GM21737 (cell line): ENCODE measurements around the gene ERCC2.

Experiments used
- ATAC-seq: cut with Tn5 transposase; IDR thresholded peaks from one replicate; pipeline ENCODE4 v1.9.1; 2021; ENCODE audit warnings: mild to moderate bottlenecking, moderate library complexity; ENCODE audit not compliant: unreplicated experiment

The ERCC2 gene

DNA sequence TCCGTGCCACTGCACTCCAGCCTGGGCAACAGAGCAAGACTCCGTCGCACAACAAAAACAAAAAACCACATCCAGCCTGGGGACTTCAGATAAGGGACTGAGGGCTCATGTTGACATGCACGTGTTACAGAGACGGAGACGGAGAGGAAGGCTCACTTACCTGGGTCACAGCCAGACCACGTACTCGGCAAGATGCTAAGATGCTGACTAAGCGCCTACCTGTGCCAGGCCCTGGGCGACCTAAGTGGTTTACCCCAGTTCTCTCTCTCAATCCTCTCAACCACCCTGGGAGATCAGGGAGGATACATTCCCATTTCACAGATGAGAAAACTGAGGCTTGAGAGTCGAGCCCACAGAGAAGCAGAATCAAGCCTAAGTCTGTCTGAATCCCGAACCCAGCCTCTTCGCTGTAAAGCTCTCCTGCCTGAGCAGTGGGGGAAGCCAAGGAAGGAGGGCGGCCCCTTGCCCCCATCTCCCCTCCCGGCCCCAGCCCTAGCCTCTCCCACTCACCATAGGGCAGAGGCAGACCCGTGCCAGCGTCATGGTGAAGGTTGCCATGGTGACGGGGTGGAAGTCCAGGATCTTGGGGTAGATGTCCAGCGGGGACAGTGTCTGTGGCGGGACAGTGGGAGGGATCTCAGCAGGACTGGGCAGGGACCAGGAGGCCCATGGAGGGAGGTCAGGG is 13.5 kb downstream of the ERCC2 start:
- no peak for ATAC-seq

DNA sequence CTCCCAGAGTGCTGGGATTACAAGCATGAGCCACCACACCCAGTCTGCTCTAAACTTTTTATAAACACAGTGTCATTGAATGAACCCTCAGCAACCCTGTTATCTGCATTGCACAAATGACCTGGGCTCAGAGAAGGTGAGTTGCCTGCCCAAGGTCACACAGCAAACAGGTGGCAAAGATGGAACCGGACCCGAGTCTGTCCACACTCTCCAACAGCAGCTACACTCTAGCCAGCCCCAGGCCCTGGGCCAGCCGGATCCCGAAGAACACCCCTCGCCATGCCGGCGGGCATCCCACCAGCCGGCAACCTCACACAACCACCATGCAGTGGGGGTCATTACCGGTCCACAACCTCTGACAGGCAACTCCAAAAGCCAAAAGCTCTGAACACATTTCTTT is 14.5 kb downstream of the ERCC2 start:
- no peak for ATAC-seq

DNA sequence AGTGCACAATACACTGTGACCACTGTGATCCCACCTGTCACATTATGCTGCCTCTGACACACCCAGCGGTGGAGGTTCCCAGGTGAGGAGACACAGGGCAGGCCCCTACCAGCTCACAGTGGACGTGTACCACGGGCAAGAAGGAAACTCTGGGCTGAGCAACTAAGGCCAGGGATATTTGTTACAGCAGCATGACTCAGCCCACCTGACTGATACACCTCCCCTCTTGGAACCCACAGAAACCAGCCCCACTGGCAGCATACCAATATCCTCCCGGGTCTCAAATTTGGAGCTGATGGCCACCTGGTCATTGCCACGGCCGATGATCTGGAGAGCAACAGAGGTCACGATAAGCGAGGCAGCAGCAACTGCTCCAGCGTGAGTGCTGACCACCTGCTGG is 15.0 kb downstream of the ERCC2 start:
- ATAC-seq: no peak

DNA sequence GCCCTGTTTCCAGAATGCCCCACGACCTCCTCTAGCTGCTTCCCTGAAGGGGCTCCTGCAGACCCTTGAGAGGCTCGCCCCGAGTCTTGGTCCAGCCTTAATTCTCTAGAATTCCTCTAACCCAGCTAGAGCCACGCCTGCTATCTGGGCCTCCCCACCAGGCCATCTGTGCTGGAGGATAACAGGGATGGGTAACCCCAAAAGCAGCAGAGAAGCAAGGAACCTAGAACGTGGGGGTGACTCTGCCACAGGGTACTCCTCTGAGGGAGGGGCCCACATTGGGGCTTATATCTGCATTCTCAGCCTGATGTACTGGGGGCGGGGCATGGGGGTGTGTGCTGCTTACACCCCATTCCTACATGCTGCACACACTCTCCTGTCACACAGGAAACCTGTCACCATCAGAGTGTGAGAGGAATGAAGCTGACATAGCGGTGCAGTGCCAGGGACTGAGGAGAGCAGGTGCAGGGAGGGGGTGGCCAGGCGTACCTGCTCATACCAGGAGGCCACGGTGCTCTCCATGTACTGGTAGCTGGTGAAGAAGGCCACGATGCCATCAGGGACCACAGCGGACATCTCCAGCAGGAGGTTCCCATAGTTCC is 16.0 kb downstream of the ERCC2 start:
- ATAC-seq: no peak

DNA sequence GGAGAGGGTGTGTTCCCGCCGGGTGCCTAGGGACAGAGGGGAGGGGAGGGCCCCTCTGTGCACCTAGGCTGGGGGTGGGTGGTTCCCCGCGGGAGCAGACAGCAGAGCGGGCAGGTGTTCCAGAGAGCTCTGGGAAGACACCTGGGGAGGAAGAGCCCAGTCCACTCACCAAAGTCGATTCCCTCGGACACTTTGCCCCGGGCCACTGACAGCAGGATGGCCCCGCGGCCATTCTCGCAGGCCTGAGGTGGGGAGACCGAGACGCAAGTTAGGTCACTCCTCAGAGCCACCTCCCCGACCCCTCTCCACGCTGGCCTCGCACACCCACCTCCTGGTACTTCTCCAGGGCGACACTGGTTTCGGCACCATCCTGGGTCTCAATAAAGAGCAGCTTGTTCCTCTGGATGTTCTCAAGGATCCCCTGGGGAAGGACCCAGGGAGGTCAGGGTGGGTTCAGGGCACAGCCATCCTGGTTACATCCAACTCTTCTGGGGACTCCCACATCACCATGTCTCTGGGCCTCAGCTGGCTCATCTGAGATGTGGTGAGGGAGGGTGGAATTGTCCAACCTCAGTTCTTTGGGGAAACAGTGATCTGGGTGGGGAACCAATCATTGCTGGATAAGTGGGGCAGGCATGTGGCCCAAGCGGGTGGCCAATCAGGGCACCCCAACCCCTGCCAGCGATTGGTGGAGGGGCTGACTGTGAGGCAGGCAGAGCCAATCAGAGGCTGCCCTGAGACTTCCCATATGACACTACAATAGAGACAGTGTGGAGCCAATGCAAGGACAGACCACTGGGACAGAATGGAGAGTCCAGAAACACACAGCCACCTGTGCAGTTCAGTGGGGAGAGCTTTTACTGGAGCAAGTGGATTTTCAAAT is 17.2 kb downstream of the ERCC2 start:
- no peak for ATAC-seq

DNA sequence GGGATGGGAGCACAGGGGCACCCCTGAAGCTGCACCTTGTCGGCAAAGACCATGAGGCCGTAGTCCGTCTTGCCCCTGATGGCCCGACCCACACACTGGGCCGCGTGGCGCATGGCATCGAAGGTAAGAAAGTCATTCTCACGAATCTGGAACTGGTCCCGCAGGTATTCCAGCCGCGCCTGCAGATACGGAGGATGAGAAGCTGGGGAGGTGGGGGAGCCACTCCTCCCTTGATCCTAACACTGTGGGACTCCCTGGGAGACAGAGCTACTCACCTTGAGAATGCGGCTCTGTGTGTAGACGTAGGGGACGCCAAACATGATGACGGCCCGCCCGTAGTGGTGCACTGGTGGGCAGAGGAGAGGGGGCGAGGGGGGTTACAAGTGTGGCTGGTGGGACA is 17.9 kb downstream of the ERCC2 start:
- ATAC-seq: no peak

DNA sequence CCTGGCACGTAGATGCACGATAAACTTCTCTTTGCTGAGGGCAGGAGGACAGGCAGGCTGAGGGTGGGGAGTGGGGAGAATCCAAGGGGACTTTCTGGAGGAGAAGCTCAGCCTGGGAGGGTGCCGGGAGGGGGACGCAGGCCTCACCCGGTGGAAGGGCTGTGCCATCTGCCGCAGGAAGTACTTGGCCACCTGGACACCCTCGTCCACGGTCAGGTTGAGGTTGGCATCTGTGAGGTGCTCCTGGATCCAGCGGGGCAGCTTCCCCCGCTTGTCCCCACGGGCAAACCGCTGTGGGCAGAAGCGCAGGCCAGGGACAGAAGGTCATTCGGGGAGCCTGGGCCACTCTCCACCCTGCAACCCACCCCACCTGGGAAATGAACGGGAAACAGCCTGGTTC is 18.3 kb downstream of the ERCC2 start:
- no peak for ATAC-seq

DNA sequence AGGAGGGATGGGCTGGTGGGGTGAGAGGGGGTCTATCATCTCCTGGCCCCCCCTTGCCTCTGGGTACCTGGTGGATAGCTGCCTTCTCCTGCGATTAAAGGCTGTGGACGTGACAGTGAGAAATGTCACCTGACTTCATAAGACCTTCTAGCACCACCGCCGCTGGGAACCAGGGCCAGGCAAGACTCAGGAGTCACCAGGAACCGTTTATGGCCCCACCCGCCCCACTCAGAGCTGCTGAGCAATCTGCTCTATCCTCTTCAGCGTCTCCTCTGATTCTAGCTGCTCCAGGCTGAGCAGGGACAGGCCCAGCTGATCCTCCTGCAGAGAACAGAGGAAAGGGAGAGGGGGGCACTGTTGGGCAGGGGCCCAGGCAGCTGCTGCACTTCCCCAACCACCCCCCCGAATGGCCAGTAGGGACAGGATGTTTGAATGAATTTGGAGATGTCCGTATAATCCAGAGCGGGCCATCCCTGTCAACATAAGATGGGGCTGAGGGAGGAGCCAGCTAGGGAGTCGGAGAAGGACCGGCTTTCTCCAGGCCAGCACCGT is 18.9 kb downstream of the ERCC2 start:
- no peak for ATAC-seq

DNA sequence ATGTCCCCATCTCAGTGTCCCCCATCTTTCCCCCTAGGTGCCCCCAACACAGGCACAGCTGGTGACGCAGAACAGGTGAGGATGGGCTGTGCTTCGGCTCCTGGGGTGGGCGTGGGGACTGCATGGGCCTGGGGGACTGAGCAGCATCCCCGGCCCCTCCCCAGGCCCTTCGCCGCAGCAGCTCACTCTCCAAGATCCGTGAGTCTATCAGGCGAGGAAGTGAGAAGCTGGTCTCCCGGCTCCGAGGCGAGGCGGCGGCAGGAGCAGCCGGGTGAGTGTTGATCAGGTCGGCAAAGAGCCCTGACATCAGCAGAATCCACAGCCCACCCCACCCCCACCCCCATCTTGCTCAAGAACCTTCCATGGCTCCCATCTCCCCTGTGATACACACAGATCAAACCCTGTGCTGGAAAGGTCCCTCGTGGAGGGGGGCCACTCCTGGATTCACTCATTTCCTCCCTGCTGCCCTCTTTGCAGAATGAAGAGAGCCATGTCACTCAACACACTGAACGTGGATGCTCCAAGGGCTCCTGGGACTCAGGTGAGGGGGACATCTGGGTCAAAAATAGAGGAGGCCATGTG is 19.8 kb downstream of the ERCC2 start:
- no peak for ATAC-seq

DNA sequence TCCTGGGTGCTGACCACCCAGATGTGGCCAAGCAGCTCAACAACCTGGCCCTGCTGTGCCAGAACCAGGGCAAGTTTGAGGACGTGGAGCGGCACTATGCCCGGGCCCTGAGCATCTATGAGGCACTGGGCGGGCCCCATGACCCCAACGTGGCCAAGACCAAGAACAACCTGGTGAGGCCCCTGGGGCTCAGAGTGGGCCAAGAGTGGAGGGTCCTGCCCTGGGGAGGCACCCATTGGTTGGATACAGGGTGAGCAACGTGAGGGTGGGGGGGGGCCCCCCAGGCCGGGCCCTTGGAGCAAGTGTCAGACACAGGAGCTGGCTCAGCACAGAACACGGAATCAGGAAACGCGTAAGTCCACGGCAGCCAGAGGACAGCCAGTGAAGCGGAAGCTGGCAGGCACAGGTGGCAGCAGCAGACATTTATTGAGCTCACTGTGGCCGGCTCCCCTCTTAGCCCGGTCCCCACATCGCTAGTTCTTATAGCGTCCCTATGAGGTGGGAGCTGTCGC is 20.9 kb downstream of the ERCC2 start:
- no peak for ATAC-seq

DNA sequence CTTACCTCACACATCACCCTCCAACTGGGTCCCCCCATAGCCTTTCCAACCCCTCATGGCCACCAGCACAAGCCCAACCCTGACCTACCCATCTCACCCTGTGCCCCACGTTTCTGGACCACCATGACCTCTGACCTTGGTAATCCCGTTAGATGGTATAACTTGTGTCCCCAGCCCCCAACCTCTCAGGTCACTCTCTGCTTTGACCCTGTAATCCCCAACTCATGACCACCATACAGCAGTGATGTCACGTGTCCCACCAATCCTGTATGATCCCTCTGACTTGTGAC is 21.3 kb downstream of the ERCC2 start:
- ATAC-seq: no peak

DNA sequence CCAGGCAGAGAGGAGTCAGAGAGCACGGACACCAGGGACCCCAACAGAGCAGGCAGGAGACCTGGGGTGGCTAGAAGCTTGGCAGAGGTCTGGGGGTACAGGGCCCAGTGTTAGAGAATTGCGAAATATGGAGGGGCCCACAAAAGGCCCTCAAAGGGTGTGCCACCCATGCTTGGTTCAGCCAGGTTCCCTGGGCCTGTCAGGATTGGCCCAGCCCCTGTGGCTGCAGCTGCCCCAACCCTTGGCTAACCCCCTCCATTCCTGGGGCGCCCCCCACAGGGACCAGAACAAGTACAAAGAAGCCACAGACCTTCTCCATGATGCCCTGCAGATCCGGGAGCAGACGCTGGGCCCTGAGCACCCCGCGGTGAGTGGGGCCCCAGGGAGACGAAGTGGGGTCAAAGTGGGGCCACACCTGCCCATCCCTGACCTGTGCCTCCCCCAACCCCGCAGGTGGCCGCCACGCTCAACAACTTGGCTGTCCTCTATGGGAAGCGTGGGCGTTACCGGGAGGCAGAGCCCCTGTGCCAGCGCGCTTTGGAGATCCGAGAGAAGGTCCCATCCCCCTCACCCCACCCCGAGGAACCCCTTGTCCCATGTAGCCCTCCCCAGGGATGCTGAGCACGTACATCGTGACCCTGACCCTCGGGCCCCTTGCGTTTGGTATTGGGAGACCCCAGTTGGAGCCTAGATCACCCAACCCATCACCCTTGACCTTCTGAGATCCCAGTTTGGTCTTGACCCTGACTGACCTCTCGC is 21.8 kb downstream of the ERCC2 start:
- ATAC-seq: no peak

DNA sequence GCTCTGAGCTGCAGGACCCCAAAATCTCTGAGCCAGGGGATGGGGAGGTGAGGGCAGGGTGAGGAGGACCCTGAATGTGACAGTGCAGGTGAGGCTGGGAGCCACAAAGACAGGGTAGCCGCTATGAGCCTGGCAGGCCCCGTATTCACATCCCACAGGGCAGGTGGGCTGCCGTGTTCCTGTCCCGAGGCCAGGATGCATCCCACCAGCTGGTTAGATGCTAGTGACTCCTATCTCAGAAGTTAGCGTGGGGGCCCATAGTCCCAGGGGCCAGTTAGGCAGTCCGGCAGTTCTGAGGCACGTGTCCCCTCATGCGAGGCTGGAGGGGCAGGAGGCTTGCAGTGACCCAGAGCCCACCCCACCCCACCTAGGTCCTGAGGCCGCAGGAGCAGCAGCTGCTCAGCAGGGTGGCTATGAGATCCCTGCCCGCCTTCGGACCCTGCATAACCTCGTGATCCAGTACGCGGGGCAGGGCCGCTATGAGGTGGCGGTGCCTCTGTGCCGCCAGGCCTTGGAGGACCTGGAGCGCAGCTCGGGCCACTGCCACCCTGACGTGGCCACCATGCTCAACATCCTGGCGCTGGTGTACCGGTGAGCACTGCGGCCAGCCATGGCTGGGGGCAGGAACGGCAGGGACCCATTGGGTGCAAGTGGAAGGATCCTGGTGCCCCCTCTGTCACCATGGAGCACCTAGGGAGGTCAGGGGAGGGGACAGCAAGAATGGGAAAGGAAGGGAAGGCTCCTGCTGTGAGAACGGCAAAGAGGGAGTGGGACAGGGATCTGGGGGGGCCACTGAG is 22.6 kb downstream of the ERCC2 start:
- ATAC-seq: no peak

DNA sequence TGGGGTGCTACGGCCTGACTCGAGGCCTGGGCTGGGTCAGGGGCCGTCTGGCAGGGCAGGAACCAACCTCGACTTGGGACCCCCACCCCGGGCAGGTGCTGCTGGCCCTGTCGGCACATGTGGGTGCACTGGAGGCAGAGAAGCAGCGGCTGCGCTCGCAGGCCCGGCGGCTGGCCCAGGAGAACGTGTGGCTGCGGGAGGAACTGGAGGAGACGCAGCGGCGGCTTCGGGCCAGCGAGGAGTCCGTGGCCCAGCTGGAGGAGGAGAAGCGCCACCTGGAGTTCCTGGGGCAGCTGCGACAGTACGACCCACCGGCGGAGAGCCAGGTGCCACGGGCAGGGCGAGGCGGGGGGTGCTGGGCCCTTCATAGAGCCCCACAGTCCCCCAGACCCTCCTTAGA is 23.9 kb downstream of the ERCC2 start:
- no peak for ATAC-seq

DNA sequence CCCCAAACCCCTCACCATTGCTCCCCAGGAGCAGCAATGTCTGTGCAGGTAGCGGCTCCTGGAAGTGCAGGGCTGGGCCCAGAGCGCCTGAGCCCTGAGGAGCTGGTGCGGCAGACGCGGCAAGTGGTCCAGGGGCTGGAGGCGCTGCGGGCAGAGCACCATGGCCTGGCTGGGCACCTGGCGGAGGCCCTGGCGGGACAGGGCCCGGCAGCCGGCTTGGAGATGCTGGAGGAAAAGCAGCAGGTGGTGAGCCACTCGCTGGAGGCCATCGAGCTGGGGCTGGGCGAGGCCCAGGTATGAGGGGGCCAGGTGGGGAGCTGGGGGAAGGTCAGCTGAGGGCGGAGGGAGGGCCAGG is 24.9 kb downstream of the ERCC2 start:
- ATAC-seq: no peak

DNA sequence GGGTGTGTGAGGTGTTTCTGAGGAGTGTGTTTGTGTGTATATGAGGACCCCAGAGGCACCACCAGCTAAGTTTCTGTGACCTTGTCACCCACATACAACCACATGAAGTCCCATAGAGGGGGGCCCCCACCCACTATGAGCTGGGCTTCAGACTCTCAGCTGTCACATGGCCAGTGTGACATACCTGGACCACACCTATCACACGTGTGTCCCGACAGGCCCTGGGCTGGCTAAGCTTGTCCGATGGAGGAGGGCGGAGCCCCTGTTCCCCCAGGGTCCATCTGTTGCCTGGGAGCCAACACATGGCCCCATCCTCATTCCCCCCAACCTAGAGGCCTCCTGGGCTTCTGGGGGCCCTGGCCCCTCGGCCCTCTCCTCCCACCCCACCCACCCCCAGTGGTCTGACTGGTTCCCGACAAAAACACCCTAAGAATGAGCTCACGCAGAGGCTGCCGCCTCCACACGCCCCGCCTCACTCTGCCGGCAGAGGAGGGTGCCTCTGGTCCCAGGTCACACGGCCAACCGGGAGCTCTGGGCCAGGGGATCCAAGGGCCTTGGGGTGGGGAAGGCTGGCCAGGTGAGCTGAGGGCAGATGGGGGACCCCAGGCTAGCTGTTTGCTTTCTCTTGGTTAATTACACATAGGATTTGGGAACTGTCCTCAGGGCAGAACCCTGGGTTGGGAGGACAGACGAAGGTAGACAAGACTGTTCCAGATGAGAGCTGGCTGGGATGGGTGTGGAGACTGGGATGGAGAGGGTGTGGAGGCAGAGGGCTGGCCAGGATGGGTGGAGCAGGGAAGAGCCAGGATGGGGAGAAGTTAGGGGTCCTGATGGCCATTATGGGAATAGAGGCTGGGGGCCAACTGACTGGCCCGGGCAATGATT is 25.5 kb downstream of the ERCC2 start:
- ATAC-seq: no peak

DNA sequence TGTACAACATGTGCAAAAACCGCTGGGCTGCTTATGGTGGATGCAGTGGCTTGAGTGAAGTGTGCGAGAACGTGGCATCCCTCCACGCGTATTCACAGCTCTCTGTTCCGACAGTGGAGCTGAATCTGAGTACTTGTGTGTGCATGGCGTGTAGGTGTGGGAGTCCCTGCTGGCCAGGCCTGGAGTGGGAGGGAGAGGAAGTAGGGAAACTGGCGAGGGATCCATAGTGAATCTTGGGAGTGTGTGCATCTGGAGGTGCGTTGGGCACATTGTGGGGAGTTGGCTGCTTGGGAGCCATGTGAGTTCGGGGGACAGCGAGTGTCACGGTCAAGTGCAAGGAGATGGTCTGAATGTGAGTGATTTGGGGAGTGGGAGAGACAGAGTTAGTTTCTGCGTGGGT is 27.5 kb downstream of the ERCC2 start:
- ATAC-seq: no peak

DNA sequence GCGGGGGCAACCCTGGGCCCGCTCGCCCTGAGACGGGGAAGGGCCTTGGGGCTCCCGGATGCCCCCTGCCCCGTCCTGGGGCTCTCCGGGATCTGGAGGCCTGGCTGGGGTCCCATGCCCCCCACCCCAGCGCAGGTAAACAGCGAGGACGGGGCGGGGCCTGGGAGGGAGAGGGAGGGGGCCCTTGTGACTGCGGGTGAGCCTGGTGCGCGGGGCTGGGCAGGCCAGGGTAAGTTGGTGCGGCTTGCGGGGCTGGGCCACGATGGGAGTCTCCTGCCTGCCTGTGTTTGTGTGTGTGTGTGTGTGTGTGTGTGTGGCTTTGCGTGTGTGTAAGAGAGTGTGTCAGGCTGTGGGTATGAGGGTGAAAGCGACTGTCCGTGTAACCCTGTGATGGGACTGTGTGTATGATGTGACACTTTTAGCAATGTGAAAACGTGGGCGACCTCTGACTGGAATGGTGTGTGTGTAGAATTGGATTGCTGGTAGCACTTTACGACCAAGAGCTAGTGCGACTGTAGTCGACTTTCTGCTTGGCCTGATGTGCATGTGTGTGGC is 29.4 kb downstream of the ERCC2 start:
- no peak for ATAC-seq
